GM18873 (cell line): Measurements from ENCODE around the gene UGT1A9.

Source experiments
- ATAC-seq: cut with Tn5 transposase; IDR thresholded peaks from one replicate; pipeline ENCODE4 v1.9.1; 2021; ENCODE audit warnings: mild to moderate bottlenecking, moderate library complexity, moderate number of reproducible peaks; ENCODE audit not compliant: unreplicated experiment, low FRiP score

The UGT1A9 gene

DNA sequence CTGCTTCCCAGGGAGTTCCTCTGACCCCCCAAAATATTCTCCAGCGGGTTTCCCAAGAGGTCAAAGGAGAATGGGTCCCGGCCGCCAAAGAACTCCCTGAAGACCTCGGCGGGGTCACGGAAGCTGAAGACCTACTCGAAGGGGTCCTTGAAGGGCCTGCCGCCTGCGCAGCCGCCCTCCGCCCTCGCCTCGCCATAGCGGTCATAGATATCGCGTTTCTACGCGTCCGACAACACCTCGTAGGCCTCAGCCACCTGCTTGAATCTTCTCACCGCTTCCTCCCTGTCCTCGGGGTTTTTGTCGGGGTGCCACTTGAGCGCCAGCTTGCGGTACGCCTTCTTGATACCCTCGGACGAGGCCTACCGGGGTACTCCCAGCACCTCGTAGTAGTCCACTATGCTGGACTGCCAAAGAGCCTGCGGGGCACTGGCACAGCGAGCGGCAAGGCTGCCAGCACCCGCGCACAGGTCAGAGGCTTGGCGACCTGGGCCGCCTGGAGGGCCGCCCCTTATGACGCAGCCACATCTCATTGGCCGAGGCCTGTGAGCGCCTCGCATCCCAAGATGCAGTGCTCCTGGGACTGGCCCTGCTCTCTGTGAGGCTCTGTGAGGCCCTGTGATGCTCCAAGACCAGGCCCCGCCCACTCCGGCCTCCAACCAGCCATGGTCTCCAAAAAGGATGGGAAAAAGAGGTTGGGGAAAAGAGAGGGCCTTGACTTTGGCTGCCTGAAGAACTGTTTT is 83.3 kb downstream of the UGT1A9 start:
- no peak for ATAC-seq

DNA sequence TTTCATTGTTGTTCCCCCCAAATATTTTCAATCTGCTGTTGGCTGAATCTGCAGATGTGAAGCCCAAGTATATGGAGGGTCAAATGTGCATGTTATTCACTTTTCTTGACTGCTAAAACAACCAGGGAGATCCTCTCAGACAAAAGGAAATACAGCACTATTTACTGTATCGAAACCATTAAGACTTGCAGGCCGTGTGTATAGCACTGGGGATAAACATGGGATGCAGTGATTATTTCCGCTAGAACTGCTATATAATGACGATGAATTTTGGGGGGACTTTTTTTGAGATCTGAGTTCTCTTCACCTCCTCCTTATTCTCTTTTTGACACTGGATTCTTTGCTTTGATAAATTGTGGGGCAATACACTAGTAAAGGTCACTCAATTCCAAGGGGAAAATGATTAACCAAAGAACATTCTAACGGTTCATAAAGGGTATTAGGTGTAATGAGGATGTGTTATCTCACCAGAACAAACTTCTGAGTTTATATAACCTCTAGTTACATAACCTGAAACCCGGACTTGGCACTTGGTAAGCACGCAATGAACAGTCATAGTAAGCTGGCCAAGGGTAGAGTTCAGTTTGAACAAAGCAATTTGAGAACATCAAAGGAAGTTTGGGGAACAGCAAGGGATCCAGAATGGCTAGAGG is 84.9 kb downstream of the UGT1A9 start:
- ATAC-seq: no peak

DNA sequence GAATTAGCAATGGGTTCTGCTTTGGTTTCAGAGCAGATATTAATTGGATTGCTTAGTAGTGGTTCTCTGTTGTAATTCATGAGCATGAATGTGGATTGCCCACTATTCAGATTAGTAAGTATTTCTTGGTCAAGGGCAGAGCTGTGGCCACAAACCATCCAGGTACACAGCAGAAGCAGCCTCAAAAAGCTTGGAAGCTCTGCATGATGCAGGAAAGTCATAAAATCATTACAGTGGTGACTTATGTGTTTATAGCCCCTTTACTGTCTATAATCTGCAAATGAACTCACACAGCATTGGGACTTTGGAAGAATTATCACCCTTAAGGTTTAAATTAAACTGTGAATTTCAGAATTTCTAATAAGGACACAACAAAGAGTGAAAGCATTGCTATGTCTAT is 86.4 kb downstream of the UGT1A9 start:
- ATAC-seq: no peak

DNA sequence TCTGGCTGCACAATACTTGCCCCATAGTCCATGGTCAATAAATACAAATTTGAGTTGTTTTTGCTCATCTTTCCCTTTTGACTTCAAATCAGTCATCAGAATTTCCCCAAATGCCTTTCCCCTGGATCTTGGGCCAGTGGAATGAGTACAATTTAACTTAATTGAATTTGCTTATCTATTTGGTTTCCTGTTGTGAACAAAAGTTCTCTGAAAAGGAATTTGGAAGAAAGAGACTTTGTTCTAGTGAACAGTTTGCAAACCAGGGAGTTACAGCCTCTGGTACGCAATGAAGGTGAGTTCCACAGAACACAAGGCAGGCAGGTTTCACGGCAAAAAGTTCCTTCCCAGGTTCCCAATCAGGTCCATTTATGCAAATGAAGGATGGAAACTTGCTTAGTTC is 87.2 kb downstream of the UGT1A9 start:
- ATAC-seq: no peak

DNA sequence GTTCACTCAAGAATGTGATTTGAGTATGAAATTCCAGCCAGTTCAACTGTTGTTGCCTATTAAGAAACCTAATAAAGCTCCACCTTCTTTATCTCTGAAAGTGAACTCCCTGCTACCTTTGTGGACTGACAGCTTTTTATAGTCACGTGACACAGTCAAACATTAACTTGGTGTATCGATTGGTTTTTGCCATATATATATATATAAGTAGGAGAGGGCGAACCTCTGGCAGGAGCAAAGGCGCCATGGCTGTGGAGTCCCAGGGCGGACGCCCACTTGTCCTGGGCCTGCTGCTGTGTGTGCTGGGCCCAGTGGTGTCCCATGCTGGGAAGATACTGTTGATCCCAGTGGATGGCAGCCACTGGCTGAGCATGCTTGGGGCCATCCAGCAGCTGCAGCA is 88.3 kb downstream of the UGT1A9 start, which contains the start of gene UGT1A1:
UGT1A1 (plus strand) TSS at position 228 of the 400 bp plus-strand sequence; CDS start at position 246, 18 bp downstream.
- no peak for ATAC-seq

DNA sequence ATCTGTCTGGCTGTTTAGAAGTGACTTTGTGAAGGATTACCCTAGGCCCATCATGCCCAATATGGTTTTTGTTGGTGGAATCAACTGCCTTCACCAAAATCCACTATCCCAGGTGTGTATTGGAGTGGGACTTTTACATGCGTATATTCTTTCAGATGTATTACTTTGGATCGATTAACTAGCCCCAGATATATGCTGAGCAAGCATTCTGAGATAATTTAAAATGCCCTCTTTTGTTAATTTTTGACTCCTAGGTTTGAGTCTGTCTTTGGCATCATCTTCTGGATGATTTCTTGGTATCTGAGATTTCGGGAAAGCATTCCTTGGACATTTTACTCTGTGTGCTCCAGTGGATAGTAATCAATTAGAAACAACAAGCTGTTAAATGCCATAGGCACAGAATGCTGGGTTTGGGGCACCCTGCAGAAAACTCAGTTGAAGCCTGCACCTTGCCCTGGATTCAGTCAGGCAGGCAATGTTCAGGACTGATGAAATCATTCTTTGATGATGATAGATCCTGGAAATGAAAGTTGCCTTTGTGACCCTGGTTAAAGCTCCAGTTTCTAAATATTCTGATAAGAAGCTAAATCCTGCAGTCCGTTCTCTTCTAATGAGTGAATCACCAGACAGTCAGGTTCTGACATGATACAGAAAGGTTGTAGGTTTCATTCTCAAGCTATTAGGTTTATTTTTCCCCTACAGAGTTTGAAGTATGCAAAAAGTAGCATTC is 89.5 kb downstream of the UGT1A9 start:
- no peak for ATAC-seq

DNA sequence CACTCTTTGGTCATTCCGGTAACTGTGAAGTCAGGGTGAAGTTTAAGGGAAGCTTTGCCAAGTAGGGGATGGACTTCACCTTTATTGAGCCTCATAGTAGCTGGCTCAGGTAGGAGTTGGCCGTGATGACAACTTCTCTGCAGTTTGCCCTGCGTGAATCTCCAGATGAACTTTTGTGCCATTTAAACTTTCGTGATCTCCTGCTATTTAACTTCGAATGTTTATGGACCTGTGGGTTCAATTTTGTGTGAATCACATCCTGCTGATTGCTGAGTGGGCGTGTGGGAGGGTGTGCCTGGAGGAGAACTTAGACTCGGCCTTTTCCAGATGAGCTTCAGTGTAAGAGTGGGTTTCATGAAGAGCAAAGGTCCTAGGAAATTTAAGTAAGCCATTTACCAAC is 92.6 kb downstream of the UGT1A9 start:
- no peak for ATAC-seq

DNA sequence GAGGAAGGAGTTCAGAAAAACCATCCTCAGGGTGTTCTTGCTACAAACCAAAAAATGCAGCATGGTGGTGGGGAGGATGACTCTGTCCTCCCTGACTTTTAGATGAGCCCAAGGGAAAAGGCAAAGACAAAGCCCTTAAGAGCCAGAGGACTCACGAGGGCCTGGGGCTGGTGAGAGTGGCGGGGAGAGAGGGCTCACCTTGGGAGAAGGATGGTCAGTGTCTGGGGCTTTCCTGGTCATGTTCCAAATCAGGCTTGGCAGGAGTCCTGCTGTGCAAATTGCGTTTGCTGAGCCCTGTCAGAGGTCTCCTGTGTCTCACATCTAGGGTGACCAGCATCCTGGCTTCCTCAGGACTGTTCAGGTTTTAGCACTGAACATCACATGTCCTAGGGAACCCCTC is 93.1 kb downstream of the UGT1A9 start:
- ATAC-seq: no peak

DNA sequence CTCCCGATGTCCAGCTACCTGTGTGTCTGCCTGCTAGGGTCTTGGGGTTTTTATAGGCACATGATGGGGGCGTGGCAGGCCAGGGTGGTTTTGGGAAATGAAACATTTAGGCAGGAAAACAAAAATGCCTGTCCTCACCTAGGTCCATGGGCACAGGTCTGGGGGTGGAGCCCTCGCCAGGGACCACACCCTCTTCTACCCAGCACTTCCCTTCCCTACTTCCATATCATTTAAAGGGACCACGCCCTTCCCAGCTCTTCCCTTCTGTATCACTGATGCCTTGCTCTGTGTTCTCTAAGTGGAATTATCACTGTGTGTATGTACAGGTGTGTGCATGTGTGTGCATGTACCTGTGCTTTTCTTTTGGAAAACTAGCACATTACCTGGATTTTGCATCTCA is 94.7 kb downstream of the UGT1A9 start:
- no peak for ATAC-seq

DNA sequence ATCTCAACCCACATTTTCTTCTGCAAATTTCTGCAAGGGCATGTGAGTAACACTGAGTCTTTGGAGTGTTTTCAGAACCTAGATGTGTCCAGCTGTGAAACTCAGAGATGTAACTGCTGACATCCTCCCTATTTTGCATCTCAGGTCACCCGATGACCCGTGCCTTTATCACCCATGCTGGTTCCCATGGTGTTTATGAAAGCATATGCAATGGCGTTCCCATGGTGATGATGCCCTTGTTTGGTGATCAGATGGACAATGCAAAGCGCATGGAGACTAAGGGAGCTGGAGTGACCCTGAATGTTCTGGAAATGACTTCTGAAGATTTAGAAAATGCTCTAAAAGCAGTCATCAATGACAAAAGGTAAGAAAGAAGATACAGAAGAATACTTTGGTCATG is 96.4 kb downstream of the UGT1A9 start:
- no peak for ATAC-seq

DNA sequence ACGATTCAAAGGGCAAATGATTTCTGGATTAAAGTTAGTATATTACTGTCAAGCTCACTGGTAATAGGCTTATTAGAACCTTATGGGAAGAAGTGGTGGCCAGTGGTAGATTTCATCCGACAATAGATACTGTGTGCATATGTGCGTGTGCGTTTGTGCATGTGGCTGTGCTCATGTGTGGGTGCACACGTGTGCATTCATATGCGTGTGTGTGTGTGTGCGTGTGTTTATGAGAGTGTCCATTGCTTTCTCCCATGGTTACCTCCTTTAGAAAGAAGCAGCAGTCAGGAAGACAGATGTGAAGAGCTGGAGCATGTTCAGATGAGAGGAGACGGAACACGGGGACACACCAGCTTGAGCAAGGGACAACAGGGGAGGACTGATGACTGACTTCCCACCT is 97.6 kb downstream of the UGT1A9 start:
- no peak for ATAC-seq

DNA sequence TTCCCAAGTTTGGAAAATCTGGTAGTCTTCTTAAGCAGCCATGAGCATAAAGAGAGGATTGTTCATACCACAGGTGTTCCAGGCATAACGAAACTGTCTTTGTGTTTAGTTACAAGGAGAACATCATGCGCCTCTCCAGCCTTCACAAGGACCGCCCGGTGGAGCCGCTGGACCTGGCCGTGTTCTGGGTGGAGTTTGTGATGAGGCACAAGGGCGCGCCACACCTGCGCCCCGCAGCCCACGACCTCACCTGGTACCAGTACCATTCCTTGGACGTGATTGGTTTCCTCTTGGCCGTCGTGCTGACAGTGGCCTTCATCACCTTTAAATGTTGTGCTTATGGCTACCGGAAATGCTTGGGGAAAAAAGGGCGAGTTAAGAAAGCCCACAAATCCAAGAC is 100.5 kb downstream of the UGT1A9 start:
- ATAC-seq: no peak

DNA sequence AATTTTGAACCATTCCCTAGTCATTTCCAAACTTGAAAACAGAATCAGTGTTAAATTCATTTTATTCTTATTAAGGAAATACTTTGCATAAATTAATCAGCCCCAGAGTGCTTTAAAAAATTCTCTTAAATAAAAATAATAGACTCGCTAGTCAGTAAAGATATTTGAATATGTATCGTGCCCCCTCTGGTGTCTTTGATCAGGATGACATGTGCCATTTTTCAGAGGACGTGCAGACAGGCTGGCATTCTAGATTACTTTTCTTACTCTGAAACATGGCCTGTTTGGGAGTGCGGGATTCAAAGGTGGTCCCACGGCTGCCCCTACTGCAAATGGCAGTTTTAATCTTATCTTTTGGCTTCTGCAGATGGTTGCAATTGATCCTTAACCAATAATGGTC is 100.9 kb downstream of the UGT1A9 start:
- no peak for ATAC-seq

DNA sequence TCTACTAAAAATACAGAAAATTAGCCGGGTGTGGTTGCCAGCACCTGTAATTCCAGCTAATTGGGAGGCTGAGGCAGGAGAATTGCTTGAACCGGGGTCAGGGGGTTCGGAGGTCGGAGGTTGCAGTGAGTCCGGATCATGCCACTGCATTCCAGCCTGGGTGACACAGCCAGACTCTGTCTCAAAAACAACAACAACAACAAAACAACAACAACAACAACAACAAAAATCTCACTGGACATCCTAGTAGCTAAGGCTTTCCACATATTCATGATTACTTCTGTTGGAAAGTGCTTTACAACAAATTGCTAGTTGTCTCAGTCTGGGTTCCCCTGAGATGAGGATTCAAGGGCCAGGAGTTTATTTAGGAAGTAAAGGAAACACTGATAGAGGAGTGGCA is 102.2 kb downstream of the UGT1A9 start:
- ATAC-seq: no peak

DNA sequence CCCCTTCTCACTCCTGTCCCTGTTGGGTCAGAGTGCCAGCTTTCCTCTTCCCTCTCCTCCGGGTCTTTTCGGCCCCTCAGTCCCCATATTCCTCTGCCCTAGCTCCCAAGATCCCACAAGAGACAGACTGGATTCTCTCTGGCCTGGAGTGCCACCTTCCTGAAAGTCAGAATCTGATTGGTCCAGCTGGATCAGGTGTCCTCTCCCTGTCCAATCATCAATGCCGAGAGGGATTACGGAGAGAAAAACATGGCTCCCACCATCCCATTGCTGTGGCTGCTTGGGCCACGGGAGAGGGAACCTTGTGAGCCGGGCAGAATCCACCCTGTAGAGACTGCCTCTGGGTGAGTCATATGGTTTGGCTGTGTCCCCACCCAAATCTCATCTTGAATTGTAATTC is 103.7 kb downstream of the UGT1A9 start:
- ATAC-seq: no peak

DNA sequence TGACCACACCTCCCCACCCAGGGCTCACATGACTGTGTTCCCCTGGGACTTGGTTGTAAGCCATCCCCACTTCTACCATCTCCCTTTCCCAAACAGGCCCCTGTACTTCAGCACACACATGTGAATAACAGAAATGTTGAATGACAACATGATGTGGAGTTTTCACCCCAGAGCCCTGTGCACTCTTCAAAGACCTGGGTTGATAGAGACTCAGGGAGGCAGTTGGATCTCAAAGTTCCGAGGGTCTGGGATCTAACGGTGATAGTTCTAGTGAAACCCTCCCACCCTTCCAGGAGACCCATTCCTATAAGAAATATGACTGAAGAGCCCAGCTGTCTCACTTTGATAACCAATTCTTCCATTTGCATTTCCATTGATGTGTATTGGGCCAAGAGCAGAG is 106.3 kb downstream of the UGT1A9 start, which contains the start of gene MROH2A:
MROH2A (plus strand) TSS at position 301 of the 400 bp plus-strand sequence. CDS start 1,029 bp downstream, outside the sequence.
- no peak for ATAC-seq

DNA sequence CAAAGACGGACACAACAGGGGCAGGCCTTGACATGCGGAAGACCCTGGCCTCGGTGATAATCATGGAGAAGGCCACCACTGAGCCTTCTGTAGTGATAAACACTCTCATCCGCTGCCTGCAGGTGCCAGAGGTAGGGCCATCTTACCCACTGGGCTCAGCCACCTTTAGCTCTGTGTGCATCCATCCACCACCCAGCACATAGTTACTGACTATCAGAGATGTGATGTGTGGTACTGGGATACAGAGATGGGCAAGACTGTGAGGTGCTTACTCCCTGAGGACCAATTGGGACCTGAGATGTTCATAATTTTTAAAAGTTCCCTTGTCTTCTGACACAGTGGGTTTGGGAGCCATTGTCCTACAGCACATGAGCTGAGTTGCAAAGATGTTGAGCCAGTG is 108.0 kb downstream of the UGT1A9 start:
- no peak for ATAC-seq

DNA sequence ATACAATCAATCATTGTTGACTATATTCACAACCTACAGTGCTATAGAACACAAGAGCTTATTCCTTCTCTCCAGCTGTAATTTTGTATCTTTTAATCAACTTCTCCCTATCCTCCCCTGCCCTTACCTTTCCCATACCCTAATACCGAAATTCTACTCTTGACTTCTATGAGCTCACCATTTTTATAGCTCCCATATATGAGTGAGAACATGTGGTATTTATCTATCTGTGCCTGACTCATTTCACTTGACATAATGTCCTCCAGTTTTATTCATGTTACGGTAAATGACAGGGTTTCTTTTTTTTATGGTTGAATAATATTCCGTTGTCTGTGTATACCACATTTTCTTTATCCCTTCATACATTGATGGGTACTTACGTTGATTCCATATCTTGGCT is 109.1 kb downstream of the UGT1A9 start:
- no peak for ATAC-seq

DNA sequence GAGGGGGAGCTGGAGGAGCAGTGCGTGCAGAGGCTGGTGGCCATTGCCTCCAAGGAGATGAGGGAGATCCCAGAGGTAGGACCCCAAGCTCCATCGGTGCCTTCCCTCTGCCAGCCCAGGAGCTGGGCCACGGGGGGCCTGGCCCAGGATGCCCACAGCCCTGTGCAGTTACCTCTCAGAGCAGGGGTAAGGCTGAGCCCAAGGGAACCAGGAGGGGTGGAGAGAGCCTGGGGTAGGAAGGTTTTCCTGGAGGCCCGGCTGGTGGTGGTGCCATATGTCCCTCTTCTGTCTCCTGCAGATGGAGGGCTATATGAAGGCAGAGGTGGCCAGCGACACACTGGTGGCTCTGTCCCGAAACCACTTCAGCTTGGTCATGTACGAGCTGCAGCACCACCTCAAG is 117.9 kb downstream of the UGT1A9 start:
- ATAC-seq: no peak

DNA sequence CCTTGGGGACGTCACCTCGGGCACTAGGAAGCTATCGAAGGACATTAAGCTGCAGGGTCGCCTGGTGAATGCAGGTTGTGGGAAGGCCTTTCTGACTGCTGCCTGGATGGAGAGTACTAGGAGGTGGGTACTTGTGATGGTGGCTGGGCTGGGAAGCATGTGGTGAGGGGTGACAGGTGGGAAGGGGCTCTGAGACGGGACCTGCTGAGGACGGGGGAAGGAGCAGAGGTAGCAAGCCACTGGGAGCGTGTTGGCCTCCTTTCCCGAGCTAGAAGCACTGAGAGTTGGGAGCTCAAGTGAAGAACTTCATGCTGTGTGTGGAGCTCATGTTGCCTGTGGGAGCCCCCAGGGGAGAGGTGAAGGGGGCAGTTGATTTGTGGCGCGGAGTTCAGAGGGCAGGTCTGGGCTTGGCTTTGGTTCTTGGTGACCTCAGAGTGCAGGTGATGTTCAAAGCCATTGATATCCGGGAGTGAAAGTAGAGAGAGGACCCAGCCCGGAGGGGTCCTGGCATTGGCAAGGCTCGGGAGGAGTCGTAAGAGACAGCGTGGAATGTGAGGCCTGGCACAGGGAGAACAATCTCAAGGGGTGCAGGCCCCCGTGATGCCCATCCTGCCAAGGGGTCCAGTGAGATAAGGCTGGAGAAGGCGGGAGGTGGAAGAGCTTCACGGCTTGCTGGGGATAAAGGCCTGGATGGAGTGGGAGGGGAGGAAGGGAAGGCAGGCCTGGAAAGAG is 119.6 kb downstream of the UGT1A9 start:
- ATAC-seq: no peak

DNA sequence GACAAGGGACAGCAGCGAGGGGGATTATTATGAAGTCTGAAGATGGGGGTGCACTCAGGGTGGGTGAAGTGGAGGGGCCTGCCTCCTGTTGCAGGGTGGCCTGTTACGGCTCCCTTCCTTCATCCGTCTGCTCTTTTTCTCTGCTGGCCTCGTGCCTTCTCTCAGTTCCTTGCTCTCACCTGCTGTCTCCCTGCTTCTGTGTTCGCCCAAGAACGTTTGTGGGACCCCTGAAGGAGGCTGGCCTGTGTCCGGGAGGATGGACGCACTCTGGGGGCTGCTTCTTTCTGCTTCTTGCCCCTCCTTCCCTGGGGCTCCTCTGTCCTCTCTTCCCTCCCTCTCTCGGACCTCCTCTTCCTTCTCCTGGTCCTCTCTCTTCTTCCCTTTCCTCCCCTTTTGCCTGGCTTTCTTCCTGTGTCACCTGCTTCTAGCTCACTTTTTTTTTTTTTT is 120.2 kb downstream of the UGT1A9 start:
- no peak for ATAC-seq
